IMR-90 (cell line): Measurements from ENCODE around the gene SDK1. TPM values are rescaled to one million over a fixed set of nuclear protein-coding genes. Genes with fewer than 3 reads are reported as not detected.

Experiments
- ATAC-seq: fragments of 200-7000 bp; cut with Tn5 transposase; 2 replicates; pipeline ENCODE4 v1.9.1; 2020; ENCODE audit warnings: low read depth, mild to moderate bottlenecking, moderate library complexity
- BruUV-seq: library from RNA; stranded (reverse); fragments of 400-500 nt; replicated peaks from 2 replicates; lab custom pipeline; 2021; lab: Mats Ljungman, UMichigan
- CTCF ChIA-PET: fragments of 300-600 bp; formaldehyde crosslinking; extraction: SDS; loops from one replicate; lab custom pipeline; 2021; ENCODE audit warnings: antibody characterized with exemption; lab: Yijun Ruan, JAX
- POLR2A ChIA-PET: fragments of 300-600 bp; sonication (Branson Sonifier 250); formaldehyde crosslinking; loops from one replicate; lab custom pipeline; 2022; ENCODE audit warnings: antibody characterized with exemption; ENCODE audit not compliant: unreplicated experiment; lab: Charles Lee
- DNase-seq: peaks from one replicate; pipeline ENCODE4 v3.0.0; 2013
- H2AFZ ChIP-seq: replicated peaks from 2 replicates; pipeline ENCODE3; 2013; ENCODE audit warnings: low read length, mild to moderate bottlenecking; ENCODE audit not compliant: poor library complexity
- H2AK5ac ChIP-seq: 2 replicates; pipeline ENCODE4 v1.6.1; 2013; ENCODE audit warnings: low read depth, low read length, inconsistent platforms
- H2AK9ac ChIP-seq: replicated peaks from 2 replicates; pipeline ENCODE3; 2013; ENCODE audit warnings: mild to moderate bottlenecking, low read depth, low read length, moderate library complexity; ENCODE audit not compliant: poor library complexity
- H2BK120ac ChIP-seq: 2 replicates; pipeline ENCODE4 v1.6.1; 2013; ENCODE audit warnings: low read depth, low read length, inconsistent platforms
- H2BK15ac ChIP-seq: 3 replicates; pipeline ENCODE4 v1.6.1; 2013; ENCODE audit warnings: low read depth, low read length, inconsistent platforms
- H2BK20ac ChIP-seq: 2 replicates; pipeline ENCODE4 v1.6.1; 2013; ENCODE audit warnings: low read depth, mild to moderate bottlenecking, inconsistent platforms, low read length, moderate library complexity
- H2BK5ac ChIP-seq: 2 replicates; pipeline ENCODE4 v1.6.1; 2013; ENCODE audit warnings: mild to moderate bottlenecking, low read depth, low read length, inconsistent platforms; ENCODE audit not compliant: poor library complexity, severe bottlenecking
- H3K14ac ChIP-seq: replicated peaks from 2 replicates; pipeline ENCODE4 v1.6.1; 2013; ENCODE audit warnings: low read depth, low read length, inconsistent platforms
- H3K18ac ChIP-seq: 2 replicates; pipeline ENCODE4 v1.6.1; 2013; ENCODE audit warnings: low read depth, low read length, control low read depth
- H3K23ac ChIP-seq: 2 replicates; pipeline ENCODE4 v1.6.1; 2013; ENCODE audit warnings: low read depth, low read length, inconsistent platforms
- H3K27ac ChIP-seq: 2 replicates; pipeline ENCODE4 v1.5.1; 2013; ENCODE audit warnings: mild to moderate bottlenecking, control low read depth, low read length; ENCODE audit not compliant: insufficient read depth
- H3K27me3 ChIP-seq: 2 replicates; pipeline ENCODE4 v1.6.1; 2013; ENCODE audit warnings: low read length; ENCODE audit not compliant: control insufficient read depth, insufficient read depth
- H3K36me3 ChIP-seq: 2 replicates; pipeline ENCODE4 v1.6.1; 2013; ENCODE audit warnings: low read length, mixed read lengths; ENCODE audit not compliant: control insufficient read depth, insufficient read depth
- H3K4ac ChIP-seq: 2 replicates; pipeline ENCODE4 v1.6.1; 2013; ENCODE audit warnings: low read depth, low read length, inconsistent platforms
- H3K4me1 ChIP-seq: 2 replicates; pipeline ENCODE4 v1.6.1; 2013; ENCODE audit warnings: low read length, mixed read lengths; ENCODE audit not compliant: control insufficient read depth, insufficient read depth
- H3K4me2 ChIP-seq: 2 replicates; pipeline ENCODE4 v1.6.1; 2013; ENCODE audit warnings: low read depth, mild to moderate bottlenecking, control low read depth, low read length, moderate library complexity
- H3K4me3 ChIP-seq: 2 replicates; pipeline ENCODE4 v1.5.1; 2013; ENCODE audit warnings: low read depth, mild to moderate bottlenecking, control low read depth, low read length, moderate library complexity; ENCODE audit not compliant: insufficient read depth
- H3K56ac ChIP-seq: 2 replicates; pipeline ENCODE4 v1.6.1; 2013; ENCODE audit warnings: low read length, inconsistent platforms; ENCODE audit not compliant: insufficient read depth; ENCODE audit errors: extremely low read depth
- H3K79me1 ChIP-seq, 2 experiments: 2 replicates each; pipeline ENCODE4 v1.6.1; 2013; ENCODE audit warnings: low read length in 2 of 2, inconsistent platforms in 1 of 2, low read depth in 1 of 2
- H3K9ac ChIP-seq: 2 replicates; pipeline ENCODE4 v1.6.1; 2013; ENCODE audit warnings: low read depth, low read length, control low read depth
- H3K9me1 ChIP-seq: 2 replicates; pipeline ENCODE4 v1.6.1; 2013; ENCODE audit warnings: low read length, inconsistent platforms; ENCODE audit not compliant: insufficient read depth
- H3K9me3 ChIP-seq: 2 replicates; pipeline ENCODE4 v1.6.1; 2013; ENCODE audit warnings: low read length; ENCODE audit not compliant: control insufficient read depth, insufficient read depth
- H4K20me1 ChIP-seq: 2 replicates; pipeline ENCODE4 v1.6.1; 2013; ENCODE audit warnings: low read length, inconsistent platforms; ENCODE audit not compliant: insufficient read depth
- H4K5ac ChIP-seq: 2 replicates; pipeline ENCODE4 v1.6.1; 2013; ENCODE audit warnings: mild to moderate bottlenecking, low read depth, low read length, control low read depth
- H4K8ac ChIP-seq, 2 experiments: 2 replicates each; pipeline ENCODE4 v1.6.1; 2013; ENCODE audit warnings: low read depth in 2 of 2, low read length in 2 of 2, control low read depth in 1 of 2, inconsistent platforms in 1 of 2
- H4K91ac ChIP-seq: 2 replicates; pipeline ENCODE4 v1.6.1; 2013; ENCODE audit warnings: low read depth, low read length, inconsistent platforms; ENCODE audit not compliant: insufficient read depth
- BHLHE40 ChIP-seq: fragments of 150-350 bp; IDR thresholded peaks from 2 replicates; pipeline ENCODE4 v1.6.1; 2016; ENCODE audit warnings: mild to moderate bottlenecking, low read depth, low read length
- FOS ChIP-seq: fragments of 150-350 bp; IDR thresholded peaks from 2 replicates; pipeline ENCODE4 v1.6.1; 2016; ENCODE audit warnings: low read depth, low read length
- MAZ ChIP-seq: IDR thresholded peaks from 2 replicates; pipeline ENCODE4 v1.6.1; 2012; ENCODE audit warnings: low read depth, mild to moderate bottlenecking, low read length, improper control_type of control experiment, moderate library complexity, borderline replicate concordance
- RAD21 ChIP-seq: IDR thresholded peaks from 2 replicates; pipeline ENCODE4 v1.6.1; 2012; ENCODE audit warnings: low read length, improper control_type of control experiment
- RCOR1 ChIP-seq: IDR thresholded peaks from 2 replicates; pipeline ENCODE4 v1.6.1; 2012; ENCODE audit warnings: mild to moderate bottlenecking, low read length, improper control_type of control experiment; ENCODE audit not compliant: insufficient replicate concordance
- WGBS, 2 experiments: methylation state at CpG; one replicate each; pipeline versions ENCODE4 v1.1.5 to v1.1.7; 2013; ENCODE audit warnings: missing lambda C conversion rate in 2 of 2; ENCODE audit not compliant: insufficient read length in 1 of 2; ENCODE audit errors: extremely low coverage in 2 of 2; 5-methylcytosine and 5-hydroxymethylcytosine counted together
- dilution Hi-C: fragments of 300-500 bp; cut with HindIII; formaldehyde crosslinking; loops from one replicate; pipeline ENCODE4 v1.14.3; 2018; ENCODE audit warnings: low sequenced_read_pairs; ENCODE audit not compliant: unreplicated experiment
- in situ Hi-C: fragments of 300-500 bp; cut with MboI; formaldehyde crosslinking; loops from 3 replicates; pipeline ENCODE4 v1.14.3; 2019; ENCODE audit warnings: low sequenced_read_pairs, inconsistent platforms, mixed read lengths
- intact Hi-C: fragments of 100-400 bp; cut with micrococcal nuclease; formaldehyde crosslinking; loops from 2 replicates; pipeline ENCODE4 v1.10.0; 2022
- polyA plus RNA-seq, 3 experiments: library from polyadenylated mRNA; depleted of rRNA; stranded (reverse); fragments of >200 nt; gene quantifications; 2 replicates each; pipeline ENCODE4 v1.2.3, GENCODE V29; 2012; ENCODE audit warnings: low replicate concordance in 1 of 3
- total RNA-seq: library from RNA; depleted of rRNA; stranded (reverse); fragments of >200 nt; gene quantifications from 2 replicates; pipeline ENCODE4 v1.2.3, GENCODE V29; 2012
- TF ChIP-seq, protein P1 (sequence below): fragments of 150-350 bp; IDR thresholded peaks from 2 replicates; pipeline ENCODE4 v1.6.1; 2017; ENCODE audit warnings: mild to moderate bottlenecking, antibody characterized with exemption, low read length, low read depth
- TF ChIP-seq, protein P2 (sequence below): conservative IDR thresholded peaks from 2 replicates; pipeline ENCODE4 v1.5.1; 2012; ENCODE audit warnings: mild to moderate bottlenecking, low read depth, low read length, improper control_type of control experiment

SDK1 gene
- total and polyA plus RNA-seq, 2 of the 4 experiments (the other 2 are of a cell fraction), result 1.5 to 1.6 TPM

GRCh38 chr7:3272691-3273141, 28.3 kb upstream of the SDK1 start:
- Histone ChIP-seq H3K27ac (no peak overlapping the region), H2AK5ac (no peak overlapping the region), H4K20me1 (no peaks in the 10 kb centered on the region), H3K4me1 (peaks cover 6% of the 10 kb centered on the region; the same call in 1 of the 2 replicates), H3K14ac (no peak overlapping the region), H3K79me1 (no peaks in the 10 kb centered on the region), H2BK15ac (no peak overlapping the region), H4K91ac (no peak overlapping the region), H2BK5ac (no peak overlapping the region), H3K27me3 (no peaks in the 10 kb centered on the region), H4K5ac (no peak overlapping the region), H3K9me3 (no peaks in the 10 kb centered on the region), H3K36me3 (no peaks in the 10 kb centered on the region), H2AFZ (no peak overlapping the region), H2BK20ac (no peak overlapping the region), H2BK120ac (no peak overlapping the region), H3K4me2 (no peak overlapping the region), H3K9ac (no peak overlapping the region), H3K56ac (no peak overlapping the region), H2AK9ac (no peak overlapping the region), H3K9me1 (0 out of 2 replicates have a peak, but pooled peaks cover 2% of the 10 kb centered on the region), H3K4ac (no peak overlapping the region), H3K18ac (no peak overlapping the region), H3K4me3 (no peak overlapping the region), H3K23ac (no peak overlapping the region), H4K8ac (no peak overlapping the region)
- peak; percentile 96 for DNase-seq
- BruUV-seq, result no TSS peak
- in situ Hi-C loops, result no loop called here
- peak; percentile 68 for ATAC-seq
- ChIA-PET POLR2A (interaction anchor here (0.6 kb wide), 1 partner anchor 1369 kb away, joined by 6 read pairs; no protein-coding TSS in a partner anchor), CTCF (no interaction called here)
- TF ChIP-seq, protein P1, sequence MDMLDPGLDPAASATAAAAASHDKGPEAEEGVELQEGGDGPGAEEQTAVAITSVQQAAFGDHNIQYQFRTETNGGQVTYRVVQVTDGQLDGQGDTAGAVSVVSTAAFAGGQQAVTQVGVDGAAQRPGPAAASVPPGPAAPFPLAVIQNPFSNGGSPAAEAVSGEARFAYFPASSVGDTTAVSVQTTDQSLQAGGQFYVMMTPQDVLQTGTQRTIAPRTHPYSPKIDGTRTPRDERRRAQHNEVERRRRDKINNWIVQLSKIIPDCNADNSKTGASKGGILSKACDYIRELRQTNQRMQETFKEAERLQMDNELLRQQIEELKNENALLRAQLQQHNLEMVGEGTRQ, result no peak
- TF ChIP-seq, protein P2, sequence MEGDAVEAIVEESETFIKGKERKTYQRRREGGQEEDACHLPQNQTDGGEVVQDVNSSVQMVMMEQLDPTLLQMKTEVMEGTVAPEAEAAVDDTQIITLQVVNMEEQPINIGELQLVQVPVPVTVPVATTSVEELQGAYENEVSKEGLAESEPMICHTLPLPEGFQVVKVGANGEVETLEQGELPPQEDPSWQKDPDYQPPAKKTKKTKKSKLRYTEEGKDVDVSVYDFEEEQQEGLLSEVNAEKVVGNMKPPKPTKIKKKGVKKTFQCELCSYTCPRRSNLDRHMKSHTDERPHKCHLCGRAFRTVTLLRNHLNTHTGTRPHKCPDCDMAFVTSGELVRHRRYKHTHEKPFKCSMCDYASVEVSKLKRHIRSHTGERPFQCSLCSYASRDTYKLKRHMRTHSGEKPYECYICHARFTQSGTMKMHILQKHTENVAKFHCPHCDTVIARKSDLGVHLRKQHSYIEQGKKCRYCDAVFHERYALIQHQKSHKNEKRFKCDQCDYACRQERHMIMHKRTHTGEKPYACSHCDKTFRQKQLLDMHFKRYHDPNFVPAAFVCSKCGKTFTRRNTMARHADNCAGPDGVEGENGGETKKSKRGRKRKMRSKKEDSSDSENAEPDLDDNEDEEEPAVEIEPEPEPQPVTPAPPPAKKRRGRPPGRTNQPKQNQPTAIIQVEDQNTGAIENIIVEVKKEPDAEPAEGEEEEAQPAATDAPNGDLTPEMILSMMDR, result no peak
- TF ChIP-seq RCOR1 (no peak), MAZ (no peak), BHLHE40 (no peak), FOS (no peak), RAD21 (no peak)
- dilution Hi-C loops, result no loop called here
- 60% methylated on average over 1 of the region's 2 CpGs; no CpG with 5 or more reads in 1 of the 2 experiments for WGBS, 2 experiments
- intact Hi-C loops, result no loop called here
